Spleen (tissue), 7 donors: ENCODE measurements around the gene CSNK1A1.

Source experiments
- POLR2A ChIP-seq, 3 donors: fragments of 450-650 bp; IDR thresholded peaks; one replicate each; pipeline ENCODE4 v1.5.1; 2017; ENCODE audit warnings: antibody characterized with exemption in 3 of 3, mild to moderate bottlenecking in 1 of 3
- POLR2AphosphoS5 ChIP-seq, 3 donors: sonication (generic); formaldehyde crosslinking; IDR thresholded peaks; one replicate each; pipeline ENCODE4 v1.5.1; 2017; ENCODE audit warnings: antibody characterized with exemption in 3 of 3
- TF ChIP-seq, protein P1 (sequence below), 11 experiments: fragments of 200-600 bp in 7 of 11; fragments of 450-650 bp in 4 of 11; sonication (generic) in 4 of 11; IDR thresholded peaks in 8 of 11; conservative IDR thresholded peaks in 3 of 11; 1 replicate in 7 of 11; 2 replicates in 4 of 11; pipeline versions ENCODE4 v1.4.0 to v1.8.0; 2016 to 2021; ENCODE audit warnings: antibody characterized with exemption in 11 of 11, inconsistent platforms in 4 of 11, mild to moderate bottlenecking in 1 of 11
- donor health status: DM: no; HTN: no; CAD: no; lungs with moderate emphysema.
- donor health status: DM: no; HTN: no; CAD: no.
- donor health status: DM: no; HTN: no; CAD: no.

DNA sequence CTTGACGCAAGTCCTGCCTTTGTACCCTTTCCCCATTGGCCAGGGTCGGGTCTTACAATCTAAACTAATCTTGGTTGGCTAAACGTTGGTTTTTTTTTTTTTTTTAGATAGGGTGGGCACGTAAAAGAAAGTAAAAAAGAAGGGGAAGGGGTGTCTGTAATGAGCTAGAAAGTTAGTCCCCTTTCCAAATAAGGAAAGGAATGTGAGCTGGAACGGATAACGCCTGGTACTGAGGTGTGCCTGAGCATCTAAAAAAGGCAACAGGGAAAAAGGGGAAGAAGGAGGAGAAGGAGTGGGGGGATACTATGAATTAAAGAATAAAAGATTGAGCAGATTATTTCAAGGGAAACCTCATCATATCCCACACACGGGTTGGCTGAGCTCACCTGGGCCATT lies 105.9 kb downstream of the CSNK1A1 start:
- no peak for TF ChIP-seq POLR2A (IDR thresholded peaks at IDR 0.05)
- TF ChIP-seq, protein P1, sequence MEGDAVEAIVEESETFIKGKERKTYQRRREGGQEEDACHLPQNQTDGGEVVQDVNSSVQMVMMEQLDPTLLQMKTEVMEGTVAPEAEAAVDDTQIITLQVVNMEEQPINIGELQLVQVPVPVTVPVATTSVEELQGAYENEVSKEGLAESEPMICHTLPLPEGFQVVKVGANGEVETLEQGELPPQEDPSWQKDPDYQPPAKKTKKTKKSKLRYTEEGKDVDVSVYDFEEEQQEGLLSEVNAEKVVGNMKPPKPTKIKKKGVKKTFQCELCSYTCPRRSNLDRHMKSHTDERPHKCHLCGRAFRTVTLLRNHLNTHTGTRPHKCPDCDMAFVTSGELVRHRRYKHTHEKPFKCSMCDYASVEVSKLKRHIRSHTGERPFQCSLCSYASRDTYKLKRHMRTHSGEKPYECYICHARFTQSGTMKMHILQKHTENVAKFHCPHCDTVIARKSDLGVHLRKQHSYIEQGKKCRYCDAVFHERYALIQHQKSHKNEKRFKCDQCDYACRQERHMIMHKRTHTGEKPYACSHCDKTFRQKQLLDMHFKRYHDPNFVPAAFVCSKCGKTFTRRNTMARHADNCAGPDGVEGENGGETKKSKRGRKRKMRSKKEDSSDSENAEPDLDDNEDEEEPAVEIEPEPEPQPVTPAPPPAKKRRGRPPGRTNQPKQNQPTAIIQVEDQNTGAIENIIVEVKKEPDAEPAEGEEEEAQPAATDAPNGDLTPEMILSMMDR (IDR thresholded peaks at IDR 0.05 in 8 of 11, conservative IDR thresholded peaks at IDR 0.05 in 3 of 11): no peak
- no peak for TF ChIP-seq POLR2AphosphoS5 (IDR thresholded peaks at IDR 0.05)
